C4-2B (cell line): ENCODE results near the gene RGS10.

Experiments used
- ZFX ChIP-seq: fragments of 450-650 bp; IDR thresholded peaks from 2 replicates; pipeline ENCODE4 v1.6.1; 2017
- TF ChIP-seq, protein P1 (sequence below): fragments of 450-650 bp; conservative IDR thresholded peaks from 2 replicates; pipeline ENCODE4 v1.5.1; 2017; ENCODE audit warnings: mild to moderate bottlenecking

DNA sequence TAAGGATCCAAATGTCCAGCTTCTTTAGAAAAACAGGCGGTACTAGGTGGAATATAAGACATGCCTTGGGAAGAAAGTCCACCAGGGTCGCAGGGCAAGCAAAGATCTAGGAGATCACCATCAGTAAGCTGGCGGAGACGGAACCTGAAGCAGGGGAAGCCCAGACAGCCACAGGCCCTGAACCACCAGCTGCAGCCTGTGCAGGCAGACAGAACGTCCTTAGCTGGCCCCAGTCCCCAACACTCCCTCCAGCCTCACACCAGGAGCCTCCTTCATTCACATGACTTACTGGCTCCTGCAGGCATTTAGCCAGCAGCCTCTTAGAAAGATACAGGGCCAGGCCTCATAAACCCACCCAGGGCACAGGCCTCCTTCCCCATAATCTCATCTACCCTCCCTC is 17.4 kb downstream of the RGS10 start:
- no peak for TF ChIP-seq ZFX
- TF ChIP-seq, protein P1, sequence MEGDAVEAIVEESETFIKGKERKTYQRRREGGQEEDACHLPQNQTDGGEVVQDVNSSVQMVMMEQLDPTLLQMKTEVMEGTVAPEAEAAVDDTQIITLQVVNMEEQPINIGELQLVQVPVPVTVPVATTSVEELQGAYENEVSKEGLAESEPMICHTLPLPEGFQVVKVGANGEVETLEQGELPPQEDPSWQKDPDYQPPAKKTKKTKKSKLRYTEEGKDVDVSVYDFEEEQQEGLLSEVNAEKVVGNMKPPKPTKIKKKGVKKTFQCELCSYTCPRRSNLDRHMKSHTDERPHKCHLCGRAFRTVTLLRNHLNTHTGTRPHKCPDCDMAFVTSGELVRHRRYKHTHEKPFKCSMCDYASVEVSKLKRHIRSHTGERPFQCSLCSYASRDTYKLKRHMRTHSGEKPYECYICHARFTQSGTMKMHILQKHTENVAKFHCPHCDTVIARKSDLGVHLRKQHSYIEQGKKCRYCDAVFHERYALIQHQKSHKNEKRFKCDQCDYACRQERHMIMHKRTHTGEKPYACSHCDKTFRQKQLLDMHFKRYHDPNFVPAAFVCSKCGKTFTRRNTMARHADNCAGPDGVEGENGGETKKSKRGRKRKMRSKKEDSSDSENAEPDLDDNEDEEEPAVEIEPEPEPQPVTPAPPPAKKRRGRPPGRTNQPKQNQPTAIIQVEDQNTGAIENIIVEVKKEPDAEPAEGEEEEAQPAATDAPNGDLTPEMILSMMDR = no peak
